ENCODE measurements around the gene ZNF484.
"Not testable (repeated sequence)": the region's sequence is repeated elsewhere in the genome, so short reads cannot be mapped to it uniquely, and the experiment has no call there.

ZNF484 gene

GRCh38 chr9:92857236-92857635, 20.6 kb downstream of the ZNF484 start:
- no peak for FAIRE-seq

GRCh38 chr9:92853716-92854115, 24.1 kb downstream of the ZNF484 start:
- FAIRE-seq: no peak

GRCh38 chr9:92850898-92851297, 26.9 kb downstream of the ZNF484 start:
- no peak for FAIRE-seq

GRCh38 chr9:92848740-92849139, 29.1 kb downstream of the ZNF484 start:
- FAIRE-seq: not testable (repeated sequence)

- no peak for FAIRE-seq
Observed at GRCh38 chr9:92846662-92847145, 31.1 kb downstream of the ZNF484 start.

GRCh38 chr9:92838411-92838810, 39.4 kb downstream of the ZNF484 start:
- FAIRE-seq: not testable (repeated sequence)

GRCh38 chr9:92837191-92837590, 40.6 kb downstream of the ZNF484 start:
- no peak for FAIRE-seq

GRCh38 chr9:92829420-92829819, 48.4 kb downstream of the ZNF484 start:
- FAIRE-seq: no peak

- FAIRE-seq: not testable (repeated sequence)
Observed at GRCh38 chr9:92825065-92825464, 52.8 kb downstream of the ZNF484 start.

- no peak for FAIRE-seq
Observed at GRCh38 chr9:92820964-92821363, 56.9 kb downstream of the ZNF484 start.

- not testable (repeated sequence) for FAIRE-seq
Observed at GRCh38 chr9:92819898-92820297, 57.9 kb downstream of the ZNF484 start.

GRCh38 chr9:92809629-92810326, 68.1 kb downstream of the ZNF484 start:
- not testable (repeated sequence) for FAIRE-seq

GRCh38 chr9:92808726-92809451, 68.9 kb downstream of the ZNF484 start:
- no peak for FAIRE-seq

GRCh38 chr9:92807757-92808725, 69.8 kb downstream of the ZNF484 start:
- FAIRE-seq: no peak

- FAIRE-seq: no peak
Observed at GRCh38 chr9:92807031-92807756, 70.6 kb downstream of the ZNF484 start.

- FAIRE-seq: no peak
Observed at GRCh38 chr9:92804727-92805126, 73.1 kb downstream of the ZNF484 start.

GRCh38 chr9:92798358-92798757, 79.5 kb downstream of the ZNF484 start:
- FAIRE-seq: no peak

GRCh38 chr9:92796337-92796804, 81.5 kb downstream of the ZNF484 start:
- not testable (repeated sequence) for FAIRE-seq

- FAIRE-seq: no peak
Observed at GRCh38 chr9:92795598-92796336, 82.1 kb downstream of the ZNF484 start.
